Body of pancreas (tissue), 4 donors: Measurements from ENCODE around the gene RNF130.

Experiments used
- POLR2A ChIP-seq, 3 donors: fragments of 450-650 bp; IDR thresholded peaks; one replicate each; pipeline ENCODE4 v1.6.1; 2016; ENCODE audit warnings: antibody characterized with exemption in 3 of 3, mild to moderate bottlenecking in 2 of 3
- TF ChIP-seq, protein P1 (sequence below), 7 experiments: fragments of 450-650 bp in 4 of 7; fragments of 200-600 bp in 3 of 7; sonication (generic) in 3 of 7; IDR thresholded peaks; one replicate each; pipeline ENCODE4 v1.5.1; 2016 to 2019; ENCODE audit warnings: antibody characterized with exemption in 7 of 7

DNA sequence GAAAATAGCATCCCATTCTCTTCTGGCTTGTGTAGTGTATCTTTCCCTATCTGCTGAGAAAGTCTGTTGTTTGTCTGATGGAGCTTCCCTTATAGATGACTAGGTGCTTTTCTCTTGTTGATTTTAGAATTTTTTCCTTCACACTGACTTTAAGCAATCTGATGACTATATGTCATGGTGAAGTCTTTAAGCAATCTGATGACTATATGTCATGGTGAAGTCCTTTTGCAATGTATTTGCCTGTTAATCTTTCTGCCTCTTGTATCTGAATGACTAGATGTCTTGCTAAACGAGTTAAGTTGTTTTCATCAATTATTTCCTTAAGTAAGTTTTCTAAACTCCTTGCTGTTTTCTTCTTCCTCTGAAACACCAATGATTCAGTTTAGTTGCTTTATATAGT is 80.5 kb downstream of the RNF130 start:
- TF ChIP-seq POLR2A (IDR thresholded peaks at IDR 0.05): no peak
- TF ChIP-seq, protein P1, sequence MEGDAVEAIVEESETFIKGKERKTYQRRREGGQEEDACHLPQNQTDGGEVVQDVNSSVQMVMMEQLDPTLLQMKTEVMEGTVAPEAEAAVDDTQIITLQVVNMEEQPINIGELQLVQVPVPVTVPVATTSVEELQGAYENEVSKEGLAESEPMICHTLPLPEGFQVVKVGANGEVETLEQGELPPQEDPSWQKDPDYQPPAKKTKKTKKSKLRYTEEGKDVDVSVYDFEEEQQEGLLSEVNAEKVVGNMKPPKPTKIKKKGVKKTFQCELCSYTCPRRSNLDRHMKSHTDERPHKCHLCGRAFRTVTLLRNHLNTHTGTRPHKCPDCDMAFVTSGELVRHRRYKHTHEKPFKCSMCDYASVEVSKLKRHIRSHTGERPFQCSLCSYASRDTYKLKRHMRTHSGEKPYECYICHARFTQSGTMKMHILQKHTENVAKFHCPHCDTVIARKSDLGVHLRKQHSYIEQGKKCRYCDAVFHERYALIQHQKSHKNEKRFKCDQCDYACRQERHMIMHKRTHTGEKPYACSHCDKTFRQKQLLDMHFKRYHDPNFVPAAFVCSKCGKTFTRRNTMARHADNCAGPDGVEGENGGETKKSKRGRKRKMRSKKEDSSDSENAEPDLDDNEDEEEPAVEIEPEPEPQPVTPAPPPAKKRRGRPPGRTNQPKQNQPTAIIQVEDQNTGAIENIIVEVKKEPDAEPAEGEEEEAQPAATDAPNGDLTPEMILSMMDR (IDR thresholded peaks at IDR 0.05): no peak
